ENCODE results near the gene LIF.
A peak's percentile ranks its signal among the peaks of the same experiment; 100 is the strongest.

LIF gene

GRCh38 chr22:30288419-30289140 is 42.0 kb upstream of the LIF start:
- TF ChIP-seq, protein P1, sequence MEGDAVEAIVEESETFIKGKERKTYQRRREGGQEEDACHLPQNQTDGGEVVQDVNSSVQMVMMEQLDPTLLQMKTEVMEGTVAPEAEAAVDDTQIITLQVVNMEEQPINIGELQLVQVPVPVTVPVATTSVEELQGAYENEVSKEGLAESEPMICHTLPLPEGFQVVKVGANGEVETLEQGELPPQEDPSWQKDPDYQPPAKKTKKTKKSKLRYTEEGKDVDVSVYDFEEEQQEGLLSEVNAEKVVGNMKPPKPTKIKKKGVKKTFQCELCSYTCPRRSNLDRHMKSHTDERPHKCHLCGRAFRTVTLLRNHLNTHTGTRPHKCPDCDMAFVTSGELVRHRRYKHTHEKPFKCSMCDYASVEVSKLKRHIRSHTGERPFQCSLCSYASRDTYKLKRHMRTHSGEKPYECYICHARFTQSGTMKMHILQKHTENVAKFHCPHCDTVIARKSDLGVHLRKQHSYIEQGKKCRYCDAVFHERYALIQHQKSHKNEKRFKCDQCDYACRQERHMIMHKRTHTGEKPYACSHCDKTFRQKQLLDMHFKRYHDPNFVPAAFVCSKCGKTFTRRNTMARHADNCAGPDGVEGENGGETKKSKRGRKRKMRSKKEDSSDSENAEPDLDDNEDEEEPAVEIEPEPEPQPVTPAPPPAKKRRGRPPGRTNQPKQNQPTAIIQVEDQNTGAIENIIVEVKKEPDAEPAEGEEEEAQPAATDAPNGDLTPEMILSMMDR (IDR thresholded peaks at IDR 0.05; ENCODE audit: borderline replicate concordance, control extremely low read depth, extremely low read depth, insufficient read depth, missing control alignments): no peak
- DNase-seq (ENCODE audit: low spot score): no peak
- in situ Hi-C loops (cut with MboI; ENCODE audit: low sequenced_read_pairs, unreplicated experiment): loop anchor here (5.0 kb wide), 1 partner anchor 104 kb away; no protein-coding TSS in a partner anchor

DNA sequence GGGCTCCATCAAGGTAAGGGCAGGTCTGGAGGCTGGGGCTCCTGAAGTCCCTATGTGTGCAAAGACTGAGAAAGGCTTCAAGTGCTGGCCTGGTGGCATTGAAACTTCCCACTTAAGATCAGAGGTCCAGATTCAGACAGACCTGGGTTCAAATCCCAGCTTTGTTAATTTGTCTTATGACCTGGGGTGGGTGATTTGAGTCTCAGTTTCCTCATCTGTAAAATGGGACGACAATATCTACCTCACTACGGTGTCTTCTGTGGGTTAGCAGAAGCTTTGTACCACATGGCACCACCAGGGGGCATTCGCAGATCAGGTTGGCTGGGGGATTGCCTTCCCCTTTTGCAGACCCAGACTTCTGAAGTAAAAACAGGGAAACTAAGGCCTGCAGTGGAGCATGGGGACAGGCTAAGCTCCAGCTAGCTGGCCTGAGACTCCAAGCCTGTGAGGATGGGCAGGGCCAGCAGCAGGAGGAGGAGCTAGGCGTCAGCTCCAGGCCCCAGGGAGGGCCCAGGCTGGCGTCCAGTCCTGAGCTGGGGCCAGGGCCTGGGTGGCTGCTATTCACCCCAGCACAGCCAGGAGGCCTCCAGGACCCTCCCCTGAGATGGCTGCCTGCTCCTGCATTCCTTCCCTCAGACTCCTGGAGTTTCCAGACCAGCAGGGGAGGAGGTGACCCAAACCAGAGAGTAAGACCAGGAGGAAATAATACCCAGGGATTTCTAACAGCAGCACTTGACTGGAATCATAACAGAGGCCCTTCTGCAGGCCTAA is 41.3 kb upstream of the LIF start:
- TF ChIP-seq, protein P1 (IDR thresholded peaks at IDR 0.05; ENCODE audit: borderline replicate concordance, control extremely low read depth, extremely low read depth, insufficient read depth, missing control alignments): peak; percentile 77
- in situ Hi-C loops (cut with MboI; ENCODE audit: low sequenced_read_pairs, unreplicated experiment): loop anchor here (5.0 kb wide), 1 partner anchor 104 kb away; no protein-coding TSS in a partner anchor
- peak; percentile 84 for DNase-seq (ENCODE audit: low spot score)

GRCh38 chr22:30286813-30287647 is 40.5 kb upstream of the LIF start:
- TF ChIP-seq, protein P1 (IDR thresholded peaks at IDR 0.05; ENCODE audit: borderline replicate concordance, control extremely low read depth, extremely low read depth, insufficient read depth, missing control alignments): peak; percentile 86
- peak; percentile 89 for DNase-seq (ENCODE audit: low spot score)
- in situ Hi-C loops (cut with MboI; ENCODE audit: low sequenced_read_pairs, unreplicated experiment): loop anchor here (5.0 kb wide), 1 partner anchor 105 kb away; no protein-coding TSS in a partner anchor

DNA sequence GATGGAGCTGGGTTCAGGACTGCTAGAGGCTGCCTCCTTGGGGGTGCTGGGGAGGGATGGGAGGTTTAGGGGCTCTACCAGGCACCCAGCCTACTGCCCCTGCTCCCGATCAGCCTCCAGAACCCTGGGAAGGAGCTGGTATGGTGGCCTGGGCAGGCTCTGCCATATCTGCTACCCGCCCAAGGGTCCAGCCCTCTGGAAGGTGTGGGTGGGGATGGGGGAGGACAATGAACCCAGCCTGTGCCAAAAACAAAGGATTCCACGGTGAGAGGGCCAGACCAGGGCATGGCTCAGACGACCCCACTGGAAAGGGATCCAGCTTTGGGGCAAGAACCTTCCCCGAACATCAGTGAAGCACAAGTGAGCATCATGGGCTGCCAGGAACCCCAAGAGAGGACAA is 39.8 kb upstream of the LIF start:
- TF ChIP-seq, protein P1 (IDR thresholded peaks at IDR 0.05; ENCODE audit: borderline replicate concordance, control extremely low read depth, extremely low read depth, insufficient read depth, missing control alignments): no peak
- no peak for DNase-seq (ENCODE audit: low spot score)
- in situ Hi-C loops (cut with MboI; ENCODE audit: low sequenced_read_pairs, unreplicated experiment): loop anchor here (5.0 kb wide), 1 partner anchor 106 kb away; no protein-coding TSS in a partner anchor

GRCh38 chr22:30285846-30286200 is 39.3 kb upstream of the LIF start:
- DNase-seq (ENCODE audit: low spot score): no peak
- TF ChIP-seq, protein P1 (IDR thresholded peaks at IDR 0.05; ENCODE audit: borderline replicate concordance, control extremely low read depth, extremely low read depth, insufficient read depth, missing control alignments): no peak
- in situ Hi-C loops (cut with MboI; ENCODE audit: low sequenced_read_pairs, unreplicated experiment): loop anchor here (5.0 kb wide), 1 partner anchor 106 kb away; no protein-coding TSS in a partner anchor
